ENCODE data around the gene FABP1.

GRCh38 chr2:88100489-88100858 lies 27.4 kb downstream of the FABP1 start:
- no peak for TF ChIP-seq CTCF (IDR thresholded peaks at IDR 0.05)
- no peak for TF ChIP-seq RAD21 (IDR thresholded peaks at IDR 0.05; ENCODE audit: low read length)
- no peak for TF ChIP-seq POLR2AphosphoS5 (IDR thresholded peaks at IDR 0.05; ENCODE audit: low read depth, low read length)
- TF ChIP-seq RFX5 (IDR thresholded peaks at IDR 0.05; ENCODE audit: low read length) = no peak

Measured in SK-N-SH (cell line).